Activated CD4-positive, alpha-beta memory T cell treated with anti-CD3 and anti-CD28 coated beads, Interleukin-2, amount 10 ng/mL, durations not matched to agents 7 days and 5 days (primary cell): Measurements from ENCODE around the gene SNX32. TPM values are rescaled to one million over a fixed set of nuclear protein-coding genes. Genes with fewer than 3 reads are reported as not detected.
"Not testable (repeated sequence)": the region's sequence is repeated elsewhere in the genome, so short reads cannot be mapped to it uniquely, and the experiment has no call there.

Experiments
- CTCF ChIA-PET: fragments of 350-600 bp; sonication (Branson Sonifier 250); formaldehyde crosslinking; loops from one replicate; lab custom pipeline; 2021; ENCODE audit warnings: antibody characterized with exemption, inconsistent platforms; lab: Charles Lee
- POLR2A ChIA-PET: fragments of 350-600 bp; sonication (Branson Sonifier 250); formaldehyde crosslinking; loops from one replicate; lab custom pipeline; 2021; ENCODE audit warnings: antibody characterized with exemption; lab: Charles Lee
- DNase-seq: peaks from one replicate; pipeline ENCODE4 v3.0.0-alpha.2; 2020
- H3K27ac Mint-ChIP-seq: one replicate; pipeline ENCODE4 v1.8.0; 2021; ENCODE audit warnings: mild to moderate bottlenecking, mixed read lengths
- H3K27me3 Mint-ChIP-seq: one replicate; pipeline ENCODE4 v1.8.0; 2021; ENCODE audit warnings: mixed read lengths
- H3K36me3 Mint-ChIP-seq: one replicate; pipeline ENCODE4 v1.8.0; 2021; ENCODE audit warnings: low read depth, mixed read lengths
- H3K4me1 Mint-ChIP-seq: one replicate; pipeline ENCODE4 v1.8.0; 2021; ENCODE audit warnings: mixed read lengths
- H3K4me3 Mint-ChIP-seq: one replicate; pipeline ENCODE4 v1.8.0; 2021; ENCODE audit warnings: mild to moderate bottlenecking, mixed read lengths
- H3K9me3 Mint-ChIP-seq: one replicate; pipeline ENCODE4 v1.8.0; 2021; ENCODE audit warnings: mixed read lengths
- total RNA-seq, 2 experiments: library from RNA; stranded (reverse); gene quantifications; one replicate each; pipeline ENCODE4 v1.2.3, GENCODE V29; 2021

SNX32 gene
- total RNA-seq, 2 experiments from 2014 or later = 0.83 to 1.6 TPM

- ChIA-PET CTCF (interaction anchor here (0.8 to 2.6 kb wide), 2 partner anchors 11 to 36 kb away, joined by 3 to 10 read pairs; partner anchors contain the start of gene MUS81), POLR2A (interaction anchor here (0.7 to 4.6 kb wide), 5 partner anchors 9 to 128 kb away, joined by 3 to 38 read pairs (median 5); partner anchors contain the start of genes CFL1, MUS81 and RNASEH2C)
- H3K4me1 Mint-ChIP-seq, H3K27me3 Mint-ChIP-seq, H3K4me3 Mint-ChIP-seq, H3K9me3 Mint-ChIP-seq, DNase-seq, H3K27ac Mint-ChIP-seq: not testable (repeated sequence)
- H3K36me3 Mint-ChIP-seq = peaks cover 34% of the 10 kb centered on the region
Measured at GRCh38 chr11:65848693-65849092, 14.9 kb downstream of the SNX32 start.

DNA sequence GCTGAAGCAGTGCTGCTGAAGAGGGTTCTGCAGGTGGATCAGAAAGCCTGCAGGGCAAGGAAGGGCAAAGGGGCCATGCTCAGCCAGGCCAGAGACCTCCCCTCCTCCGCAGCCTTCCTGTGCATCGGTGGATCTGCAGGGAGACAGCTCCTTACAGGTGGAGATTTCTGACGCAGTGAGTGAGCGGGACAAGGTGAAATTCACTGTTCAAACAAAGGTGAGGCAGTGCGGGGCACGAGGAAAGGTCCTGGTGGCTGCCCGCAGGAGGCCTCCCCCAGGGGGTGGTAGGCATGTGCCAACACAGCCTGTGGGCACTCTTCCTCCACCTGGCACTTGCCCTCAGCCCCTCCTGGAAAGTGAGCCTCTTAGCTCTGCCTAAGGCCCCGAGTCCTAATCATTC is 15.6 kb downstream of the SNX32 start:
- Mint-ChIP-seq H3K4me3 (no peak overlapping the region), H3K27ac (no peak overlapping the region), H3K27me3 (no peaks in the 10 kb centered on the region), H3K36me3 (peaks cover 41% of the 10 kb centered on the region), H3K9me3 (peaks cover 5% of the 10 kb centered on the region), H3K4me1 (peaks cover 13% of the 10 kb centered on the region)
- no peak for DNase-seq
- POLR2A ChIA-PET = interaction anchor here (1.0 to 4.6 kb wide), 8 partner anchors 9 to 129 kb away, joined by 3 to 38 read pairs (median 9); partner anchors contain the start of genes AP5B1, CFL1, MUS81 and RNASEH2C
- CTCF ChIA-PET = interaction anchor here (2.6 kb wide), 1 partner anchor 10 kb away, joined by 10 read pairs; the partner anchor contains the start of gene MUS81

- H3K36me3 Mint-ChIP-seq = peaks cover 45% of the 10 kb centered on the region
- no peak overlapping the region for H3K4me3 Mint-ChIP-seq
- peaks cover 17% of the 10 kb centered on the region for H3K4me1 Mint-ChIP-seq
- CTCF ChIA-PET = interaction anchor here (2.6 kb wide), 1 partner anchor 10 kb away, joined by 10 read pairs; the partner anchor contains the start of gene MUS81
- no peaks in the 10 kb centered on the region for H3K27me3 Mint-ChIP-seq
- POLR2A ChIA-PET = interaction anchor here (0.7 to 4.6 kb wide), 9 partner anchors 8 to 129 kb away, joined by 3 to 38 read pairs (median 6); partner anchors contain the start of genes AP5B1, CFL1, MUS81 and RNASEH2C
- peaks cover 5% of the 10 kb centered on the region for H3K9me3 Mint-ChIP-seq
- no peak overlapping the region for H3K27ac Mint-ChIP-seq
- DNase-seq = no peak
Measured at GRCh38 chr11:65849771-65850216, 16.0 kb downstream of the SNX32 start.

DNA sequence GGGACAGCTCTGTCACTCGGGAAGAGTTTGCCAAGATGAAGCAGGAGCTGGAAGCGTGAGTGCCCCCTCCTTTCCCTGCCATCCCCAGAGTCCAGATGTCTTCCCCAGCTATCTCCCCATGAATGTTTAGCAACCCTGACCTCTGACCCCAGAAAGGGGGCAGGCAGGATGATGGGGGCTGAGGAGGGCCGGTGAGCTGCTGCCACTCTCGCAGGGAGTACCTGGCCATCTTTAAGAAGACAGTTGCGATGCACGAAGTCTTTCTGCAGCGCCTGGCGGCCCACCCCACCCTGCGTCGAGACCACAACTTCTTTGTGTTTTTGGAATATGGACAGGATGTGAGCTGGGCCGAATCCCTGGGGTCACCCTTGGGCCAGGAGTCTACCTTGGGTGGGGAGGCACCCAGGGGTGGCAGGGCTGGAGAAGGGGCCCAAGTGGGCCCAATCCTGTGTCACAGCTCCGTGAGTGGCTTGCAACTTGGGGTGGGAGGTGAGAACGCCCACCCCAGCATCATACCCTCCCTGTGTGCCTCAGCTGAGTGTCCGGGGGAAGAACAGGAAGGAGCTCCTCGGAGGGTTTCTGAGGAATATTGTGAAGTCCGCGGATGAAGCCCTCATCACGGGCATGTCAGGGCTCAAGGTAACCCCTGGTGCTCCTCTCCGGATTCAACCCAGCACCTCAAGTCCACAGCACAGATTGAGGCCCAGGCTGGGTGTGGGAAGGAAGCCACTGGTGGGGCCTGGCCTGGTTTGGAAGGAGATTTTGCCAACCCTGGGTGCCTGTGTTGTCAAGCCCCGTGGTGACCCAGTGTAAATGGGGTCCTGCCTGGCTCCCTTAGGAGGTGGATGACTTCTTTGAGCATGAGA is 16.7 kb downstream of the SNX32 start:
- Mint-ChIP-seq H3K4me1 (peaks cover 22% of the 10 kb centered on the region), H3K4me3 (no peak overlapping the region), H3K9me3 (peaks cover 5% of the 10 kb centered on the region), H3K36me3 (peaks cover 51% of the 10 kb centered on the region), H3K27me3 (no peaks in the 10 kb centered on the region), H3K27ac (no peak overlapping the region)
- ChIA-PET CTCF (interaction anchor here (1.0 to 2.6 kb wide), 8 partner anchors 9 to 195 kb away, joined by 3 to 13 read pairs (median 4); partner anchors contain the start of genes FIBP, KAT5 and MUS81), POLR2A (interaction anchor here (0.7 to 4.6 kb wide), 13 partner anchors 8 to 172 kb away, joined by 3 to 38 read pairs (median 5); partner anchors contain the start of genes AP5B1, BANF1, CFL1 and EIF1AD)
- DNase-seq = peak; percentile 17

GRCh38 chr11:65851083-65851579 is 17.4 kb downstream of the SNX32 start:
- Mint-ChIP-seq H3K27ac (no peak overlapping the region), H3K36me3 (peaks cover 58% of the 10 kb centered on the region)
- POLR2A ChIA-PET = interaction anchor here (0.6 to 4.6 kb wide), 20 partner anchors 9 to 212 kb away, joined by 3 to 38 read pairs (median 3); partner anchors contain the start of genes BANF1, CCDC85B, CTSW and EIF1AD

GRCh38 chr11:65851811-65852507 is 18.2 kb downstream of the SNX32 start:
- Mint-ChIP-seq H3K27ac (no peak overlapping the region), H3K9me3 (peaks cover 5% of the 10 kb centered on the region), H3K27me3 (no peaks in the 10 kb centered on the region), H3K4me1 (peaks cover 38% of the 10 kb centered on the region), H3K36me3 (peaks cover 66% of the 10 kb centered on the region), H3K4me3 (no peak overlapping the region)
- POLR2A ChIA-PET = interaction anchor here (0.6 to 4.6 kb wide), 20 partner anchors 9 to 213 kb away, joined by 3 to 38 read pairs (median 4); partner anchors contain the start of genes CCDC85B, CTSW, FIBP and FOSL1
- CTCF ChIA-PET = interaction anchor here (1.0 to 1.5 kb wide), 11 partner anchors 8 to 194 kb away, joined by 3 to 13 read pairs (median 3); partner anchors contain the start of genes BANF1, EIF1AD, FIBP and KAT5
- DNase-seq = no peak

More at GRCh38 chr11:65851083-65851579, 17.4 kb downstream of the SNX32 start:
- Mint-ChIP-seq H3K27me3 (no peaks in the 10 kb centered on the region), H3K9me3 (peaks cover 5% of the 10 kb centered on the region), H3K4me1 (peaks cover 29% of the 10 kb centered on the region), H3K4me3 (no peak overlapping the region)
- peak; percentile 29 for DNase-seq
- CTCF ChIA-PET = interaction anchor here (1.0 to 1.5 kb wide), 10 partner anchors 9 to 194 kb away, joined by 3 to 13 read pairs (median 4); partner anchors contain the start of genes BANF1, EIF1AD, FIBP and KAT5

- no peak for DNase-seq
- POLR2A ChIA-PET = interaction anchor here (1.0 to 4.6 kb wide), 15 partner anchors 8 to 214 kb away, joined by 3 to 38 read pairs (median 4); partner anchors contain the start of genes CCDC85B, FIBP, FOSL1 and MUS81
- Mint-ChIP-seq H3K4me3 (no peak overlapping the region), H3K27me3 (no peaks in the 10 kb centered on the region), H3K4me1 (peaks cover 38% of the 10 kb centered on the region), H3K36me3 (peaks cover 68% of the 10 kb centered on the region), H3K9me3 (peaks cover 5% of the 10 kb centered on the region), H3K27ac (no peak overlapping the region)
- CTCF ChIA-PET = interaction anchor here (1.1 to 1.3 kb wide), 3 partner anchors 24 to 150 kb away, joined by 3 to 5 read pairs (median 3); partner anchors contain the start of genes BANF1 and EIF1AD
Measured at GRCh38 chr11:65852508-65853245, 18.9 kb downstream of the SNX32 start.

DNA sequence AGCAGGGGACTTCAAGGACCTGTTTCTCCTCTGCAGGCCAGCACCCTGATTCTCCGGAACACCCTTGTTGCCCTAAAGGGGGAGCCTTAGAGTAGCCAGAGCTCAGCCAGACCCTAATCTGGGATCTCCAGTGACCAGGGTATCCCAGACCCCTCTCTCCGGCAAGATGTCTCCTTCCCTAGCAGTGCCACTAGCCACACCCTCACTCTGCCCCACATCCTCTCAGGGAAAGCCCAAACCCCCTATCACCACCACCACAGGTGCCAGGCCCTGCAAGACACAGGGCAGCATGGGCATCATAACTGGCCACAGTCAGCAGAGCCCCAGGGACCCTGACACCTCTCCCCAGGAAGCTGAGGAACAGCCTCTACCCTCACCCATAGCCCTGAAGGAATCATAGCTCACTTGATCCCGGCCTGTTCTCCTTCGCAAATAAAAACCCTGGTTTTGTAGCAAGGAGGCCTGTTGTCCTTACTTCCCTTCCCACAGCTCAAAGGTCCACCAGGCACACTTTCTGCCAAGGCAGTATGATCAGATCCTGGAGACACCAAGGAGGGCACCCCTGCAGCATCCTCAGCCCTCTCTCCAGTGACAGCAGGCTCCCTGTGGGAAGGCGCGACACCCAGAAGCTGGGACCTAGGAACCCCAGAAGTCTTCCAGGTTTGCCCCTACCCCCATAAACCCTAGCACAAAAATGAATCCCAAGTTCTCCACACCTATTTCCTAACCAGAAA is 19.6 kb downstream of the SNX32 start:
- Mint-ChIP-seq H3K4me1 (peaks cover 41% of the 10 kb centered on the region), H3K9me3 (peaks cover 5% of the 10 kb centered on the region), H3K27ac (no peak overlapping the region), H3K27me3 (no peaks in the 10 kb centered on the region), H3K4me3 (no peak overlapping the region), H3K36me3 (peaks cover 70% of the 10 kb centered on the region)
- CTCF ChIA-PET = no interaction called here
- DNase-seq = no peak
- POLR2A ChIA-PET = interaction anchor here (1.0 to 3.6 kb wide), 8 partner anchors 8 to 141 kb away, joined by 3 to 13 read pairs (median 4); partner anchors contain the start of genes FOSL1 and SNX32

DNA sequence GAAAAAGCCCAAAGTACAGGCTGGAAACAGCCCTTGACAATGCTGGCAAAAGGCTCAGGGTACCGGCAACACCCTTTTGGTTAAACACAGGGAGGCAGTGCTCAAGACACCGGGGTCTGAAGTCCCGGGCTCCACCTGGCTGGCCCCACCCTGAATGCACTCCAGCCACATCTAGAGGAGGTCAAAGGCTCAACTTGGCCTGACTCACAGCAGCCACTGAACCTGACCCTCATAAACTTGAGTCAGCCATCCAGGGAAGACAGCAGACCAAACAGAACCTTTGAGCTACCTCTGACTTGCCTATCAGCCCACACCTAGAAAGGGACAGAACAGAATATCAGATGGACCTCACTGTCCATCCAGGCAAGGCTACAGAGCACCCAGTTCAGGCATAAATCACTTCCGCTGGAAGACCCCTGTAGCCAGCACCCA is 20.4 kb downstream of the SNX32 start:
- DNase-seq = no peak
- Mint-ChIP-seq H3K4me3 (peak overlapping the region; percentile 39), H3K9me3 (peaks cover 5% of the 10 kb centered on the region), H3K27ac (no peak overlapping the region), H3K27me3 (no peaks in the 10 kb centered on the region), H3K4me1 (peaks cover 42% of the 10 kb centered on the region), H3K36me3 (peaks cover 70% of the 10 kb centered on the region)
- CTCF ChIA-PET = no interaction called here
- POLR2A ChIA-PET = interaction anchor here (1.5 to 2.5 kb wide), 3 partner anchors 9 to 21 kb away, joined by 4 to 8 read pairs (median 5); partner anchors contain the start of gene SNX32
